ENCODE results near the gene KRT39. TPM values are rescaled to one million over a fixed set of nuclear protein-coding genes. Genes with fewer than 3 reads are reported as not detected.

The KRT39 gene
- total RNA-seq, 1 donor from 2014 or later = not detected

- H3K4me1 Mint-ChIP-seq (ENCODE audit: low read depth, unreplicated experiment) = peaks cover 29% of the 10 kb centered on the region
Measured at GRCh38 chr17:40996829-40997228, 30.1 kb upstream of the KRT39 start.

GRCh38 chr17:40995116-40995515 lies 28.4 kb upstream of the KRT39 start:
- no peak overlapping the region for H3K27ac Mint-ChIP-seq (ENCODE audit: unreplicated experiment)
- no peak overlapping the region for H3K4me3 Mint-ChIP-seq (ENCODE audit: unreplicated experiment)
- H3K36me3 Mint-ChIP-seq (ENCODE audit: unreplicated experiment) = no peaks in the 10 kb centered on the region
- H3K4me1 Mint-ChIP-seq (ENCODE audit: low read depth, unreplicated experiment) = peaks cover 29% of the 10 kb centered on the region
- DNase-seq = no peak
- peaks cover 11% of the 10 kb centered on the region for H3K27me3 Mint-ChIP-seq (ENCODE audit: unreplicated experiment)
- H3K9me3 Mint-ChIP-seq (ENCODE audit: unreplicated experiment) = peaks cover 14% of the 10 kb centered on the region
- TF ChIP-seq CTCF (IDR thresholded peaks at IDR 0.05; ENCODE audit: partially characterized antibody, unreplicated experiment) = no peak

More at GRCh38 chr17:40996829-40997228, 30.1 kb upstream of the KRT39 start:
- H3K36me3 Mint-ChIP-seq (ENCODE audit: unreplicated experiment) = no peaks in the 10 kb centered on the region
- TF ChIP-seq CTCF (IDR thresholded peaks at IDR 0.05; ENCODE audit: partially characterized antibody, unreplicated experiment) = no peak
- H3K4me3 Mint-ChIP-seq (ENCODE audit: unreplicated experiment) = no peak overlapping the region
- peaks cover 11% of the 10 kb centered on the region for H3K27me3 Mint-ChIP-seq (ENCODE audit: unreplicated experiment)
- peaks cover 14% of the 10 kb centered on the region for H3K9me3 Mint-ChIP-seq (ENCODE audit: unreplicated experiment)
- no peak for DNase-seq
- no peak overlapping the region for H3K27ac Mint-ChIP-seq (ENCODE audit: unreplicated experiment)

- Mint-ChIP-seq H3K4me3 (ENCODE audit: unreplicated experiment) (peak within 1 kb of the TSS; percentile 47), H3K36me3 (ENCODE audit: unreplicated experiment) (no peaks in the 10 kb centered on the region), H3K27ac (ENCODE audit: unreplicated experiment) (peak within 1 kb of the TSS; percentile 84), H3K27me3 (ENCODE audit: unreplicated experiment) (peaks cover 6% of the 10 kb centered on the region), H3K4me1 (ENCODE audit: low read depth, unreplicated experiment) (peaks cover 18% of the 10 kb centered on the region), H3K9me3 (ENCODE audit: unreplicated experiment) (peaks cover 8% of the 10 kb centered on the region)
- TF ChIP-seq CTCF (IDR thresholded peaks at IDR 0.05; ENCODE audit: partially characterized antibody, unreplicated experiment) = no peak
- DNase-seq = peak; percentile 54
Measured at GRCh38 chr17:40993839-40994238, 27.1 kb upstream of the KRT39 start, which contains the start of gene KRTAP3-3. KRTAP3-3 (minus strand) TSS chr17:40994164; CDS start chr17:40994097, 67 bp downstream.

- no peaks in the 10 kb centered on the region for H3K36me3 Mint-ChIP-seq (ENCODE audit: unreplicated experiment)
- peaks cover 8% of the 10 kb centered on the region for H3K9me3 Mint-ChIP-seq (ENCODE audit: unreplicated experiment)
- peaks cover 6% of the 10 kb centered on the region for H3K27me3 Mint-ChIP-seq (ENCODE audit: unreplicated experiment)
- peaks cover 18% of the 10 kb centered on the region for H3K4me1 Mint-ChIP-seq (ENCODE audit: low read depth, unreplicated experiment)
- no peak overlapping the region for H3K4me3 Mint-ChIP-seq (ENCODE audit: unreplicated experiment)
- no peak for DNase-seq
- no peak for TF ChIP-seq CTCF (IDR thresholded peaks at IDR 0.05; ENCODE audit: partially characterized antibody, unreplicated experiment)
- H3K27ac Mint-ChIP-seq (ENCODE audit: unreplicated experiment) = no peak overlapping the region
Measured at GRCh38 chr17:40993084-40993483, 26.3 kb upstream of the KRT39 start.

- H3K27me3 Mint-ChIP-seq (ENCODE audit: unreplicated experiment) = peaks cover 6% of the 10 kb centered on the region
- peaks cover 8% of the 10 kb centered on the region for H3K9me3 Mint-ChIP-seq (ENCODE audit: unreplicated experiment)
- no peak overlapping the region for H3K4me3 Mint-ChIP-seq (ENCODE audit: unreplicated experiment)
- no peak for DNase-seq
- TF ChIP-seq CTCF (IDR thresholded peaks at IDR 0.05; ENCODE audit: partially characterized antibody, unreplicated experiment) = no peak
- no peak overlapping the region for H3K27ac Mint-ChIP-seq (ENCODE audit: unreplicated experiment)
- peaks cover 18% of the 10 kb centered on the region for H3K4me1 Mint-ChIP-seq (ENCODE audit: low read depth, unreplicated experiment)
- no peaks in the 10 kb centered on the region for H3K36me3 Mint-ChIP-seq (ENCODE audit: unreplicated experiment)
Measured at GRCh38 chr17:40992666-40993065, 25.9 kb upstream of the KRT39 start.

Measured in glutamatergic neuron (in vitro differentiated cells).